Activated CD8-positive, alpha-beta T cell treated with anti-CD3 and anti-CD28 coated beads for 36 hours (primary cell): ENCODE data around the gene TP53TG3C. TPM values are rescaled to one million over a fixed set of nuclear protein-coding genes. Genes with fewer than 3 reads are reported as not detected.
"Not testable (repeated sequence)": the region's sequence is repeated elsewhere in the genome, so short reads cannot be mapped to it uniquely, and the experiment has no call there.

Source experiments
- ATAC-seq: fragments of 200-7000 bp; cut with Tn5 transposase; one replicate; pipeline ENCODE4 v1.10.0; 2021; ENCODE audit warnings: mild to moderate bottlenecking, moderate library complexity
- CTCF ChIA-PET: fragments of 350-600 bp; sonication (Branson Sonifier 250); formaldehyde crosslinking; loops from one replicate; lab custom pipeline; 2021; ENCODE audit warnings: antibody characterized with exemption; lab: Charles Lee
- POLR2A ChIA-PET: fragments of 350-600 bp; sonication (Branson Sonifier 250); formaldehyde crosslinking; loops from one replicate; lab custom pipeline; 2021; ENCODE audit warnings: antibody characterized with exemption; lab: Charles Lee
- DNase-seq: peaks from one replicate; pipeline ENCODE4 v3.0.0-alpha.2; 2020
- H3K27ac Mint-ChIP-seq: one replicate; pipeline ENCODE4 v1.8.0; 2021; ENCODE audit warnings: mild to moderate bottlenecking, mixed read lengths
- H3K27me3 Mint-ChIP-seq: one replicate; pipeline ENCODE4 v1.8.0; 2021; ENCODE audit warnings: mixed read lengths
- H3K36me3 Mint-ChIP-seq: one replicate; pipeline ENCODE4 v1.8.0; 2021; ENCODE audit warnings: low read depth, mixed read lengths
- H3K4me1 Mint-ChIP-seq: one replicate; pipeline ENCODE4 v1.8.0; 2021; ENCODE audit warnings: low read depth, mixed read lengths
- H3K4me3 Mint-ChIP-seq: one replicate; pipeline ENCODE4 v1.8.0; 2021; ENCODE audit warnings: mild to moderate bottlenecking, moderate library complexity, mixed read lengths
- H3K9me3 Mint-ChIP-seq: one replicate; pipeline ENCODE4 v1.8.0; 2021; ENCODE audit warnings: mixed read lengths
- intact Hi-C: fragments of 100-400 bp; cut with micrococcal nuclease; formaldehyde crosslinking; loops from one replicate; pipeline ENCODE4 v1.10.0; 2022
- total RNA-seq, 2 experiments: library from RNA; stranded (reverse); gene quantifications; one replicate each; pipeline ENCODE4 v1.2.3, GENCODE V29; 2021

The TP53TG3C gene
- not detected for total RNA-seq

GRCh38 chr16:33193926-33194325 is at the start of gene TP53TG3C:
TP53TG3C (plus strand) TSS chr16:33194226; CDS start chr16:33194294, 68 bp downstream.
- H3K27ac Mint-ChIP-seq, ATAC-seq, CTCF ChIA-PET, DNase-seq, POLR2A ChIA-PET, H3K4me3 Mint-ChIP-seq, H3K4me1 Mint-ChIP-seq, H3K9me3 Mint-ChIP-seq, intact Hi-C loops, H3K27me3 Mint-ChIP-seq, H3K36me3 Mint-ChIP-seq: not testable (repeated sequence)

Other genes starting within 250 kb of the TP53TG3C start
- not detected for gene TP53TG3E, start 110.1 kb downstream of the TP53TG3C start, total RNA-seq
- gene TP53TG3B, start 166.6 kb downstream of the TP53TG3C start, total RNA-seq = not detected